Naive thymus-derived CD8-positive, alpha-beta T cell (primary cell): ENCODE measurements around the gene NCAPG2. TPM values are rescaled to one million over a fixed set of nuclear protein-coding genes. Genes with fewer than 3 reads are reported as not detected.

Experiments used
- ATAC-seq, 2 donors: fragments of 150-1000 bp; cut with Tn5 transposase in 1 of 2; sonication (Bioruptor Pico), chemical (Tn5 transposase) in 1 of 2; 1 replicate in 1 of 2; 2 replicates in 1 of 2; pipeline ENCODE4 v1.10.0; 2021; ENCODE audit warnings: mild to moderate bottlenecking in 2 of 2, moderate library complexity in 2 of 2
- POLR2A ChIA-PET: fragments of 350-600 bp; sonication (Branson Sonifier 250); formaldehyde crosslinking; loops from one replicate; lab custom pipeline; 2021; ENCODE audit warnings: antibody characterized with exemption; lab: Charles Lee
- DNase-seq, 10 donors: peaks; one replicate each; pipeline versions ENCODE4 v3.0.0 to v3.0.0-alpha.2; 2020 to 2022
- H3K27ac Mint-ChIP-seq, 10 donors: one replicate each; pipeline ENCODE4 v1.8.0; 2020 to 2022; ENCODE audit warnings: mild to moderate bottlenecking in 10 of 10, mixed read lengths in 10 of 10, moderate library complexity in 4 of 10, inconsistent platforms in 1 of 10
- H3K27me3 Mint-ChIP-seq, 5 donors: one replicate each; pipeline ENCODE4 v1.8.0; 2021 to 2022; ENCODE audit warnings: mixed read lengths in 5 of 5
- H3K36me3 Mint-ChIP-seq, 3 donors: one replicate each; pipeline ENCODE4 v1.8.0; 2020 to 2022; ENCODE audit warnings: mixed read lengths in 3 of 3, mild to moderate bottlenecking in 2 of 3, inconsistent platforms in 1 of 3
- H3K4me1 Mint-ChIP-seq, 4 donors: one replicate each; pipeline ENCODE4 v1.8.0; 2021 to 2022; ENCODE audit warnings: mixed read lengths in 4 of 4
- H3K4me3 Mint-ChIP-seq, 10 donors: one replicate each; pipeline ENCODE4 v1.8.0; 2020 to 2022; ENCODE audit warnings: mild to moderate bottlenecking in 10 of 10, mixed read lengths in 10 of 10, moderate library complexity in 6 of 10, inconsistent platforms in 1 of 10
- H3K9me3 Mint-ChIP-seq, 9 donors: one replicate each; pipeline ENCODE4 v1.8.0; 2020 to 2022; ENCODE audit warnings: mixed read lengths in 9 of 9, mild to moderate bottlenecking in 3 of 9, inconsistent platforms in 1 of 9, moderate library complexity in 1 of 9
- polyA plus RNA-seq, 3 donors: library from polyadenylated mRNA; unstranded; fragments of 300-500 nt; fragmentation: Illumina TruSeq; gene quantifications; one replicate each; pipeline ENCODE4 v1.2.3, GENCODE V29; 2021
- total RNA-seq, 8 experiments: library from RNA in 2 of 8; stranded (reverse) in 2 of 8; gene quantifications; one replicate each; pipeline ENCODE4 v1.2.3 and lab custom pipeline; 2021 to 2026

Gene NCAPG2
- total and polyA plus RNA-seq, 5 experiments from 2014 or later = 2.4 to 7.7 (median 3.7) TPM

GRCh38 chr7:158655931-158656441, 48.6 kb downstream of the NCAPG2 start:
- Mint-ChIP-seq H3K27me3 (no peaks in the 10 kb centered on the region), H3K36me3 (peaks cover 0 to 31% (median 15%) of the 10 kb centered on the region in 3 donors), H3K9me3 (no peaks in the 10 kb centered on the region), H3K4me1 (no peaks in the 10 kb centered on the region), H3K27ac (peak overlapping the region in 1 of 10 donors; percentile 29), H3K4me3 (no peak overlapping the region)
- no peak for ATAC-seq
- POLR2A ChIA-PET = no interaction called here
- no peak for DNase-seq

- Mint-ChIP-seq H3K27me3 (no peaks in the 10 kb centered on the region), H3K4me1 (no peaks in the 10 kb centered on the region), H3K4me3 (no peak overlapping the region), H3K27ac (no peak overlapping the region), H3K36me3 (peaks cover 0 to 31% (median 17%) of the 10 kb centered on the region in 3 donors), H3K9me3 (no peaks in the 10 kb centered on the region)
- POLR2A ChIA-PET = no interaction called here
- DNase-seq = no peak
- no peak for ATAC-seq
These were observed 49.1 kb downstream of the NCAPG2 start for GRCh38 chr7:158655507-158655906.

GRCh38 chr7:158651968-158652565, 52.5 kb downstream of the NCAPG2 start:
- Mint-ChIP-seq H3K36me3 (peaks cover 0 to 27% (median 17%) of the 10 kb centered on the region in 3 donors), H3K27ac (no peak overlapping the region)

GRCh38 chr7:158650821-158651225, 53.8 kb downstream of the NCAPG2 start:
- Mint-ChIP-seq H3K4me3 (no peak overlapping the region), H3K27me3 (no peaks in the 10 kb centered on the region), H3K27ac (no peak overlapping the region), H3K4me1 (no peaks in the 10 kb centered on the region), H3K9me3 (peaks cover 0 to 7% (median 0%) of the 10 kb centered on the region in 9 donors), H3K36me3 (peaks cover 0 to 23% (median 10%) of the 10 kb centered on the region in 3 donors)
- DNase-seq (no peak), ATAC-seq (no peak)
- POLR2A ChIA-PET = no interaction called here

More at GRCh38 chr7:158651968-158652565, 52.5 kb downstream of the NCAPG2 start:
- Mint-ChIP-seq H3K27me3 (no peaks in the 10 kb centered on the region), H3K9me3 (peaks cover 0 to 7% (median 0%) of the 10 kb centered on the region in 9 donors), H3K4me1 (no peaks in the 10 kb centered on the region), H3K4me3 (no peak overlapping the region)
- ATAC-seq = no peak
- POLR2A ChIA-PET = no interaction called here
- DNase-seq = no peak

- peaks cover 0 to 27% (median 10%) of the 10 kb centered on the region in 3 donors for H3K36me3 Mint-ChIP-seq
These were observed 55.3 kb downstream of the NCAPG2 start for GRCh38 chr7:158649279-158649678.

GRCh38 chr7:158648787-158649186, 55.8 kb downstream of the NCAPG2 start:
- Mint-ChIP-seq H3K9me3 (peaks cover 0 to 7% (median 0%) of the 10 kb centered on the region in 9 donors), H3K36me3 (peaks cover 0 to 32% (median 11%) of the 10 kb centered on the region in 3 donors), H3K4me1 (no peaks in the 10 kb centered on the region), H3K4me3 (no peak overlapping the region), H3K27me3 (no peaks in the 10 kb centered on the region), H3K27ac (no peak overlapping the region)
- POLR2A ChIA-PET = interaction anchor here (0.6 kb wide), 1 partner anchor 9 kb away, joined by 3 read pairs; no protein-coding TSS in a partner anchor
- no peak for DNase-seq
- no peak for ATAC-seq

More at GRCh38 chr7:158649279-158649678, 55.3 kb downstream of the NCAPG2 start:
- Mint-ChIP-seq H3K4me3 (no peak overlapping the region), H3K27ac (no peak overlapping the region), H3K27me3 (no peaks in the 10 kb centered on the region), H3K4me1 (no peaks in the 10 kb centered on the region), H3K9me3 (peaks cover 0 to 7% (median 0%) of the 10 kb centered on the region in 9 donors)
- ATAC-seq (no peak), DNase-seq (no peak)
- POLR2A ChIA-PET = interaction anchor here (0.6 kb wide), 1 partner anchor 9 kb away, joined by 3 read pairs; no protein-coding TSS in a partner anchor

GRCh38 chr7:158648168-158648567, 56.4 kb downstream of the NCAPG2 start:
- H3K27ac Mint-ChIP-seq = no peak overlapping the region
- DNase-seq (no peak), ATAC-seq (no peak)
- no peaks in the 10 kb centered on the region for H3K27me3 Mint-ChIP-seq
- H3K4me3 Mint-ChIP-seq = no peak overlapping the region
- H3K4me1 Mint-ChIP-seq = no peaks in the 10 kb centered on the region
- POLR2A ChIA-PET = no interaction called here
- peaks cover 0 to 38% (median 11%) of the 10 kb centered on the region in 3 donors for H3K36me3 Mint-ChIP-seq
- peaks cover 0 to 7% (median 0%) of the 10 kb centered on the region in 9 donors for H3K9me3 Mint-ChIP-seq

- POLR2A ChIA-PET = no interaction called here
- H3K27ac Mint-ChIP-seq = no peak overlapping the region
- DNase-seq (no peak), ATAC-seq (no peak)
- peaks cover 0 to 7% (median 0%) of the 10 kb centered on the region in 9 donors for H3K9me3 Mint-ChIP-seq
- no peaks in the 10 kb centered on the region for H3K4me1 Mint-ChIP-seq
- H3K4me3 Mint-ChIP-seq = no peak overlapping the region
- peaks cover 0 to 40% (median 11%) of the 10 kb centered on the region in 3 donors for H3K36me3 Mint-ChIP-seq
- H3K27me3 Mint-ChIP-seq = no peaks in the 10 kb centered on the region
These were observed 57.2 kb downstream of the NCAPG2 start for GRCh38 chr7:158647475-158647792.

GRCh38 chr7:158646766-158647474, 57.7 kb downstream of the NCAPG2 start:
- H3K4me3 Mint-ChIP-seq = no peak overlapping the region
- no peak overlapping the region for H3K27ac Mint-ChIP-seq
- no peaks in the 10 kb centered on the region for H3K27me3 Mint-ChIP-seq
- H3K36me3 Mint-ChIP-seq = peaks cover 0 to 44% (median 8%) of the 10 kb centered on the region in 3 donors
- POLR2A ChIA-PET = no interaction called here
- no peak for DNase-seq
- ATAC-seq = no peak
- no peaks in the 10 kb centered on the region for H3K4me1 Mint-ChIP-seq
- H3K9me3 Mint-ChIP-seq = peaks cover 0 to 7% (median 0%) of the 10 kb centered on the region in 9 donors

- Mint-ChIP-seq H3K4me3 (no peak overlapping the region), H3K27me3 (no peaks in the 10 kb centered on the region), H3K27ac (no peak overlapping the region), H3K9me3 (peaks cover 0 to 7% (median 0%) of the 10 kb centered on the region in 9 donors), H3K4me1 (peaks cover 0 to 2% (median 0%) of the 10 kb centered on the region in 4 donors), H3K36me3 (peaks cover 0 to 43% (median 5%) of the 10 kb centered on the region in 3 donors)
- ATAC-seq = no peak
- DNase-seq = no peak
- POLR2A ChIA-PET = no interaction called here
These were observed 58.8 kb downstream of the NCAPG2 start for GRCh38 chr7:158645842-158646241.

GRCh38 chr7:158642149-158642548, 62.5 kb downstream of the NCAPG2 start:
- Mint-ChIP-seq H3K4me3 (no peak overlapping the region), H3K27ac (peak overlapping the region in 1 of 10 donors; percentile 44), H3K36me3 (peaks cover 0 to 57% (median 21%) of the 10 kb centered on the region in 3 donors), H3K4me1 (peaks cover 0 to 4% (median under 1%) of the 10 kb centered on the region in 4 donors), H3K9me3 (no peaks in the 10 kb centered on the region), H3K27me3 (no peaks in the 10 kb centered on the region)
- POLR2A ChIA-PET = no interaction called here
- DNase-seq = no peak
- no peak for ATAC-seq

- ATAC-seq (no peak), DNase-seq (no peak)
- H3K9me3 Mint-ChIP-seq = no peaks in the 10 kb centered on the region
These were observed 66.6 kb downstream of the NCAPG2 start for GRCh38 chr7:158638001-158638400.

More at GRCh38 chr7:158638001-158638400, 66.6 kb downstream of the NCAPG2 start:
- POLR2A ChIA-PET = no interaction called here
- H3K27ac Mint-ChIP-seq = no peak overlapping the region
- H3K4me3 Mint-ChIP-seq = no peak overlapping the region
- no peaks in the 10 kb centered on the region for H3K27me3 Mint-ChIP-seq
- peaks cover 0 to 28% (median 19%) of the 10 kb centered on the region in 3 donors for H3K36me3 Mint-ChIP-seq
- H3K4me1 Mint-ChIP-seq = peaks cover 0 to 8% (median under 1%) of the 10 kb centered on the region in 4 donors
